ENCODE results near the gene CCDC88C.
A peak's percentile ranks its signal among the peaks of the same experiment; 100 is the strongest.

CCDC88C gene

GRCh38 chr14:91326514-91327249 is 90.9 kb downstream of the CCDC88C start:
- no peak for DNase-seq

- no peak for DNase-seq
Measured at GRCh38 chr14:91324606-91325575, 92.7 kb downstream of the CCDC88C start.

- DNase-seq = peak; percentile 68 to 91
Measured at GRCh38 chr14:91323671-91324605, 93.7 kb downstream of the CCDC88C start.

- no peak for DNase-seq
Measured at GRCh38 chr14:91323031-91323430, 94.6 kb downstream of the CCDC88C start.

GRCh38 chr14:91322623-91323022 is 95.0 kb downstream of the CCDC88C start:
- no peak for DNase-seq

GRCh38 chr14:91321131-91321530 is 96.5 kb downstream of the CCDC88C start:
- DNase-seq = no peak

- DNase-seq = no peak
Measured at GRCh38 chr14:91320266-91320665, 97.4 kb downstream of the CCDC88C start.

- no peak for DNase-seq
Measured at GRCh38 chr14:91318911-91319310, 98.7 kb downstream of the CCDC88C start.

- peak; percentile 21 to 78 for DNase-seq
Measured at GRCh38 chr14:91317381-91318308, 100.0 kb downstream of the CCDC88C start.

GRCh38 chr14:91316761-91317160 is 100.9 kb downstream of the CCDC88C start:
- DNase-seq = no peak

- DNase-seq = peak in 1 of 2 donors; percentile 90
Measured at GRCh38 chr14:91315844-91316267, 101.8 kb downstream of the CCDC88C start.

GRCh38 chr14:91313852-91314251 is 103.8 kb downstream of the CCDC88C start:
- no peak for DNase-seq

- DNase-seq = no peak
Measured at GRCh38 chr14:91313154-91313850, 104.3 kb downstream of the CCDC88C start.

GRCh38 chr14:91311284-91311662 is 106.3 kb downstream of the CCDC88C start:
- DNase-seq = no peak

GRCh38 chr14:91310606-91311283 is 106.9 kb downstream of the CCDC88C start:
- no peak for DNase-seq

GRCh38 chr14:91309756-91310280 is 107.8 kb downstream of the CCDC88C start:
- DNase-seq = no peak

GRCh38 chr14:91308337-91308736 is 109.3 kb downstream of the CCDC88C start:
- DNase-seq = no peak

GRCh38 chr14:91307652-91308051 is 110.0 kb downstream of the CCDC88C start:
- DNase-seq = no peak

GRCh38 chr14:91307046-91307445 is 110.6 kb downstream of the CCDC88C start:
- DNase-seq = no peak

- no peak for DNase-seq
Measured at GRCh38 chr14:91306547-91306946, 111.1 kb downstream of the CCDC88C start.

Data from bone marrow (tissue), 2 donors.